Endothelial cell of umbilical vein (primary cell): ENCODE results near the gene UBE2L6. TPM values are rescaled to one million over a fixed set of nuclear protein-coding genes. Genes with fewer than 3 reads are reported as not detected.
A peak's percentile ranks its signal among the peaks of the same experiment; 100 is the strongest.

Experiments
- BruUV-seq: library from RNA; stranded (reverse); fragments of 400-500 nt; replicated peaks from 2 replicates; lab custom pipeline; 2021; lab: Mats Ljungman, UMichigan
- CTCF ChIA-PET: fragments of 300-600, 350-600 bp; sonication (Branson Sonifier 250); formaldehyde crosslinking; loops from one replicate; lab custom pipeline; 2021; ENCODE audit warnings: antibody characterized with exemption, inconsistent platforms; lab: Charles Lee
- POLR2A ChIA-PET: fragments of 300-600, 350-600 bp; sonication (Branson Sonifier 250); formaldehyde crosslinking; loops from one replicate; lab custom pipeline; 2021; ENCODE audit warnings: antibody characterized with exemption, inconsistent platforms; lab: Charles Lee
- DNase-seq: peaks from one replicate; pipeline ENCODE4 v3.0.0-alpha.2; 2011; ENCODE audit warnings: low read depth, low spot score
- FAIRE-seq: peaks from 2 replicates; lab custom pipeline; 2011; peaks lifted over from hg19 to GRCh38; lab: Jason Lieb, UNC
- H2AFZ ChIP-seq: 2 replicates; pipeline ENCODE4 v1.6.0; 2012; ENCODE audit warnings: low read depth, low read length, control low read depth, inconsistent platforms
- H3K27ac ChIP-seq: 2 replicates; pipeline ENCODE4 v1.5.1; 2011; ENCODE audit warnings: low read depth, mild to moderate bottlenecking, control low read depth, low read length, moderate library complexity; ENCODE audit not compliant: insufficient read depth
- H3K27me3 ChIP-seq, 2 experiments: 2 replicates each; pipeline versions ENCODE4 v1.6.0 to v1.6.1; 2011; ENCODE audit warnings: low read length in 2 of 2, mixed read lengths in 1 of 2; ENCODE audit not compliant: control insufficient read depth in 2 of 2, insufficient read depth in 2 of 2
- H3K36me3 ChIP-seq, 2 experiments: 2 replicates in 1 of 2; 3 replicates in 1 of 2; pipeline ENCODE4 v1.5.1; 2011; ENCODE audit warnings: low read length in 2 of 2, mild to moderate bottlenecking in 1 of 2, moderate library complexity in 1 of 2; ENCODE audit not compliant: control insufficient read depth in 2 of 2, insufficient read depth in 2 of 2; ENCODE audit errors: extremely low read depth in 1 of 2
- H3K4me1 ChIP-seq: 3 replicates; pipeline ENCODE4 v1.5.1; 2011; ENCODE audit warnings: mild to moderate bottlenecking, low read length; ENCODE audit not compliant: control insufficient read depth, insufficient read depth; ENCODE audit errors: extremely low read depth
- H3K4me2 ChIP-seq: 2 replicates; pipeline ENCODE4 v1.6.1; 2011; ENCODE audit warnings: low read length, control low read depth, mixed read lengths; ENCODE audit not compliant: insufficient read depth
- H3K4me3 ChIP-seq, 3 experiments: fragments of 200-600 bp in 1 of 3; sonication (generic), shearing (Covaris generic) in 1 of 3; replicated peaks in 1 of 3; 2 replicates each; pipeline ENCODE4 v1.5.1; 2011 to 2016; ENCODE audit warnings: control low read depth in 3 of 3, low read length in 3 of 3, mild to moderate bottlenecking in 2 of 3, inconsistent platforms in 1 of 3, low read depth in 1 of 3, moderate library complexity in 1 of 3; ENCODE audit not compliant: insufficient read depth in 1 of 3
- H3K79me2 ChIP-seq: 2 replicates; pipeline ENCODE4 v1.6.0; 2012; ENCODE audit warnings: low read length, inconsistent platforms; ENCODE audit not compliant: control insufficient read depth, insufficient read depth
- H3K9ac ChIP-seq: replicated peaks from 2 replicates; pipeline ENCODE3; 2011; ENCODE audit warnings: low read length, control low read depth; ENCODE audit not compliant: insufficient read depth; ENCODE audit errors: extremely low read depth
- H3K9me1 ChIP-seq: replicated peaks from 3 replicates; pipeline ENCODE4 v1.6.0; 2011; ENCODE audit warnings: mild to moderate bottlenecking, low read length; ENCODE audit not compliant: control insufficient read depth, insufficient read depth; ENCODE audit errors: extremely low read depth
- H3K9me3 ChIP-seq: replicated peaks from 2 replicates; pipeline ENCODE4 v1.5.1; 2012; ENCODE audit warnings: low read length, inconsistent platforms; ENCODE audit not compliant: control insufficient read depth, insufficient read depth
- H4K20me1 ChIP-seq: replicated peaks from 2 replicates; pipeline ENCODE3; 2011; ENCODE audit warnings: mild to moderate bottlenecking, low read length; ENCODE audit not compliant: control insufficient read depth, insufficient read depth; ENCODE audit errors: extremely low read depth
- EZH2 ChIP-seq: IDR thresholded peaks from 2 replicates; pipeline ENCODE4 v1.6.1; 2012; ENCODE audit warnings: borderline replicate concordance, low read depth, mild to moderate bottlenecking, moderate library complexity, low read length, inconsistent platforms; ENCODE audit not compliant: severe bottlenecking
- FOS ChIP-seq: IDR thresholded peaks from 2 replicates; pipeline ENCODE4 v1.6.1; 2011; ENCODE audit warnings: mild to moderate bottlenecking, low read length, moderate library complexity, borderline replicate concordance; ENCODE audit not compliant: insufficient read depth
- GATA2 ChIP-seq: IDR thresholded peaks from 2 replicates; pipeline ENCODE4 v1.7.0; 2011; ENCODE audit warnings: low read depth, mild to moderate bottlenecking, moderate library complexity, mixed read lengths, low read length; ENCODE audit not compliant: insufficient read length, insufficient read depth
- JUN ChIP-seq: IDR thresholded peaks from 2 replicates; pipeline ENCODE4 v1.6.1; 2011; ENCODE audit warnings: borderline replicate concordance, low read depth; ENCODE audit not compliant: insufficient read length, insufficient read depth
- MYC ChIP-seq: IDR thresholded peaks from one replicate; pipeline ENCODE4 v1.6.1; 2011; ENCODE audit warnings: mild to moderate bottlenecking, low read depth, low read length
- POLR2A ChIP-seq: IDR thresholded peaks from 2 replicates; pipeline ENCODE4 v1.6.1; 2012; ENCODE audit warnings: low read depth, mild to moderate bottlenecking, control low read depth, low read length
- POLR2AphosphoS5 ChIP-seq: IDR thresholded peaks from 2 replicates; pipeline ENCODE4 v1.6.1; 2012; ENCODE audit warnings: low read depth, mild to moderate bottlenecking, control low read depth, low read length, moderate library complexity; ENCODE audit not compliant: insufficient read depth
- dilution Hi-C: fragments of 300-500 bp; cut with MboI; formaldehyde crosslinking; loops from one replicate; pipeline ENCODE4 v1.15.0; 2019; ENCODE audit warnings: low sequenced_read_pairs; ENCODE audit not compliant: extremely low pct_ligation_motif_present
- intact Hi-C: fragments of 100-400 bp; cut with micrococcal nuclease; formaldehyde crosslinking; loops from one replicate; pipeline ENCODE4 v1.10.0; 2022
- polyA plus RNA-seq, 4 experiments: library from polyadenylated mRNA; depleted of rRNA in 3 of 4; stranded (reverse) in 3 of 4; unstranded in 1 of 4; fragments of >200 nt; gene quantifications; 2 replicates each; pipeline versions ENCODE4 v1.2.1 to v1.2.3, GENCODE V29; 2011 to 2012; ENCODE audit warnings: missing spikeins in 1 of 4
- total RNA-seq: library from RNA; stranded (reverse); gene quantifications from 2 replicates; pipeline ENCODE4 v1.2.3, GENCODE V29; 2021
- TF ChIP-seq, protein P1 (sequence below): IDR thresholded peaks from 2 replicates; pipeline ENCODE4 v1.6.1; 2011; ENCODE audit not compliant: insufficient read depth, insufficient read length
- TF ChIP-seq, protein P2 (sequence below), 2 donors: IDR thresholded peaks; 1 replicate in 1 of 2; 2 replicates in 1 of 2; pipeline ENCODE4 v1.5.1; 2011; ENCODE audit warnings: low read length in 2 of 2, mild to moderate bottlenecking in 2 of 2, moderate library complexity in 2 of 2, control low read depth in 1 of 2, inconsistent platforms in 1 of 2, low read depth in 1 of 2; ENCODE audit not compliant: insufficient read depth in 1 of 2; ENCODE audit errors: extremely low read depth in 1 of 2

The UBE2L6 gene
- total and polyA plus RNA-seq, 2 donors (not counting 3 experiments of a cell fraction or from before 2014, with no cell fraction given), result 22.3 to 25.2 TPM

- no peak for FAIRE-seq
- Histone ChIP-seq H3K4me2 (no peak overlapping the region), H3K9ac (no peak overlapping the region), H3K79me2 (no peaks in the 10 kb centered on the region), H2AFZ (no peak overlapping the region), H3K9me3 (no peaks in the 10 kb centered on the region), H3K4me3 (no peak overlapping the region), H3K36me3 (peaks cover 0 to 2% of the 10 kb centered on the region in 2 experiments), H3K9me1 (no peaks in the 10 kb centered on the region), H3K27ac (no peak overlapping the region), H3K4me1 (no peaks in the 10 kb centered on the region), H4K20me1 (no peaks in the 10 kb centered on the region), H3K27me3 (peaks cover 0 to 2% of the 10 kb centered on the region in 2 experiments)
- BruUV-seq, result no TSS peak
- intact Hi-C loops, result no loop called here
- dilution Hi-C loops, result no loop called here
- POLR2A ChIA-PET, result no interaction called here
- CTCF ChIA-PET, result interaction anchor here (0.7 to 2.3 kb wide), 9 partner anchors 10 to 967 kb away, joined by 3 to 13 read pairs (median 3); partner anchors contain the start of gene UBE2L6
- no peak for TF ChIP-seq POLR2A
- TF ChIP-seq MYC, result no peak
- TF ChIP-seq, protein P1, sequence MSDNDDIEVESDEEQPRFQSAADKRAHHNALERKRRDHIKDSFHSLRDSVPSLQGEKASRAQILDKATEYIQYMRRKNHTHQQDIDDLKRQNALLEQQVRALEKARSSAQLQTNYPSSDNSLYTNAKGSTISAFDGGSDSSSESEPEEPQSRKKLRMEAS, result no peak
- TF ChIP-seq GATA2, result no peak
- no peak for TF ChIP-seq JUN
- no peak for TF ChIP-seq POLR2AphosphoS5
- no peak for TF ChIP-seq FOS
- TF ChIP-seq, protein P2, sequence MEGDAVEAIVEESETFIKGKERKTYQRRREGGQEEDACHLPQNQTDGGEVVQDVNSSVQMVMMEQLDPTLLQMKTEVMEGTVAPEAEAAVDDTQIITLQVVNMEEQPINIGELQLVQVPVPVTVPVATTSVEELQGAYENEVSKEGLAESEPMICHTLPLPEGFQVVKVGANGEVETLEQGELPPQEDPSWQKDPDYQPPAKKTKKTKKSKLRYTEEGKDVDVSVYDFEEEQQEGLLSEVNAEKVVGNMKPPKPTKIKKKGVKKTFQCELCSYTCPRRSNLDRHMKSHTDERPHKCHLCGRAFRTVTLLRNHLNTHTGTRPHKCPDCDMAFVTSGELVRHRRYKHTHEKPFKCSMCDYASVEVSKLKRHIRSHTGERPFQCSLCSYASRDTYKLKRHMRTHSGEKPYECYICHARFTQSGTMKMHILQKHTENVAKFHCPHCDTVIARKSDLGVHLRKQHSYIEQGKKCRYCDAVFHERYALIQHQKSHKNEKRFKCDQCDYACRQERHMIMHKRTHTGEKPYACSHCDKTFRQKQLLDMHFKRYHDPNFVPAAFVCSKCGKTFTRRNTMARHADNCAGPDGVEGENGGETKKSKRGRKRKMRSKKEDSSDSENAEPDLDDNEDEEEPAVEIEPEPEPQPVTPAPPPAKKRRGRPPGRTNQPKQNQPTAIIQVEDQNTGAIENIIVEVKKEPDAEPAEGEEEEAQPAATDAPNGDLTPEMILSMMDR (IDR thresholded peaks at IDR 0.05; ENCODE audit: extremely low read depth in 1 of 2, insufficient read depth in 1 of 2, low read depth in 1 of 2, low read length in 2 of 2), result no peak
- no peak for TF ChIP-seq EZH2
- DNase-seq, result peak; percentile 12
These were observed 20.5 kb downstream of the UBE2L6 start for GRCh38 chr11:57546869-57547475.
